ENCODE measurements around the gene TMEM255B. TPM values are rescaled to one million over a fixed set of nuclear protein-coding genes. Genes with fewer than 3 reads are reported as not detected.

TMEM255B gene
- total RNA-seq, 1 donor from 2014 or later: 1.5 TPM

- Mint-ChIP-seq H3K4me3 (ENCODE audit: low read depth) (no peak overlapping the region), H3K4me1 (ENCODE audit: low read depth) (peaks cover 11% of the 10 kb centered on the region), H3K27me3 (no peaks in the 10 kb centered on the region), H3K9me3 (ENCODE audit: low read depth) (no peaks in the 10 kb centered on the region), H3K36me3 (ENCODE audit: insufficient read depth) (no peaks in the 10 kb centered on the region), H3K27ac (no peak overlapping the region)
- no peak for TF ChIP-seq CTCF (IDR thresholded peaks at IDR 0.05; ENCODE audit: unreplicated experiment)
- DNase-seq (ENCODE audit: low spot score, unreplicated experiment): no peak
Observed at GRCh38 chr13:113838711-113839201, 79.7 kb downstream of the TMEM255B start.

- Mint-ChIP-seq H3K36me3 (ENCODE audit: insufficient read depth) (no peaks in the 10 kb centered on the region), H3K27ac (no peak overlapping the region), H3K9me3 (ENCODE audit: low read depth) (no peaks in the 10 kb centered on the region), H3K4me3 (ENCODE audit: low read depth) (no peak overlapping the region), H3K4me1 (ENCODE audit: low read depth) (peaks cover 11% of the 10 kb centered on the region), H3K27me3 (no peaks in the 10 kb centered on the region)
- no peak for DNase-seq (ENCODE audit: low spot score, unreplicated experiment)
- no peak for TF ChIP-seq CTCF (IDR thresholded peaks at IDR 0.05; ENCODE audit: unreplicated experiment)
Observed at GRCh38 chr13:113839536-113840204, 80.6 kb downstream of the TMEM255B start.

DNA sequence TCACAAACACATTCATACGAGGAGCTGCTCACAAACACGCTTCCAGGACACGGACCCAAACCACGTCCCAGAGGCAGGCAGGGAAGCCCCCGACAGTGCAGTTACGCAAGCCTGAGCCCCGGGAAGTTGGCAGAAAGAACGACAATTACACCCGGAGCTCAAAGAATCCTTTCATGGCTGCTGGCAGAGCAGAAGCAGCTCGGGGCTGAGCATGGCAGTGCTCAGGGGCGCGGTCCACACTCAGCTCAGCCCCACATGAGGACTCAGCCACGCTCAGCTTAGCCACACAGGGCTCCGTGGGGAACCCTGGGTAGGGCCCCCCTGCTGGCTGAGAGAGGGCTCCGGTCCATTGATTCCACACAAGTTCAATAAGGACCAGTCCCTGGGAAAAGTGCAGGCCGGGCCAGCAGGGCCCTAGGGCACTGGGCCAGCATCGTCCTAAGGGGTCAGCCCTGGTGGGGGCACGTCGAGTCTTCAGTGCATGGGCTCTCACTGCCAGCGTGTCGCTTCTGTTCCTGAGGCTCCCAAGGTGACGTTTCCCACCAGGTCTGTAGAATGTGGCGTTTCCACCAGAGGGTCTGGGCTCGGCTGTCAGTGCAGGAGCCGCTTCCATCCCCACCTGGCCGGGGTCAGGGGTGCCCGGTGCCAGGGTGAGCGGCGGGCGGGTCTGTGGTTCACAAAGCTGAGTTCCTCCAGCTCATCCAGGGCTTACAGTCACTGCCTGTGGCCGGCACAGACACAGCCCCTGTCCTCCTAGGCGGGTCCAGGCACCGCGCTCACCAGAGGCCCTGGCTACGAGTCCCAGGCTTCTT is 81.7 kb downstream of the TMEM255B start:
- Mint-ChIP-seq H3K4me1 (ENCODE audit: low read depth) (peaks cover 11% of the 10 kb centered on the region), H3K9me3 (ENCODE audit: low read depth) (no peaks in the 10 kb centered on the region), H3K36me3 (ENCODE audit: insufficient read depth) (no peaks in the 10 kb centered on the region), H3K27ac (no peak overlapping the region), H3K4me3 (ENCODE audit: low read depth) (no peak overlapping the region), H3K27me3 (no peaks in the 10 kb centered on the region)
- DNase-seq (ENCODE audit: low spot score, unreplicated experiment): no peak
- no peak for TF ChIP-seq CTCF (IDR thresholded peaks at IDR 0.05; ENCODE audit: unreplicated experiment)

DNA sequence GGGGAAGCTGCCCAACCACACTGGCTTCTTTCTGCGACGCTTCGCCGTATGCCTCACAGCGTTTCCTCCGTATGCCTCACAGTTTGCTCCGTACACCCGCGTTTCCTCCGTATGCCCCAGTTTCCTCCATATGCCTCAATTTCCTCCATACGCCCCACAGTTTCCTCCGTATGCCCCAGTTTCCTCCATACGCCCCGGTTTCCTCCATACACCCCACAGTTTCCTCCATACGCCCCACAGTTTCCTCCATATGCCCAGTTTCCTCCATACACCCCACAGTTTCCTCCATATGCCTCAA is 82.3 kb downstream of the TMEM255B start:
- Mint-ChIP-seq H3K9me3 (ENCODE audit: low read depth) (no peaks in the 10 kb centered on the region), H3K4me3 (ENCODE audit: low read depth) (no peak overlapping the region), H3K27me3 (no peaks in the 10 kb centered on the region), H3K27ac (no peak overlapping the region), H3K4me1 (ENCODE audit: low read depth) (peaks cover 11% of the 10 kb centered on the region), H3K36me3 (ENCODE audit: insufficient read depth) (no peaks in the 10 kb centered on the region)
- DNase-seq (ENCODE audit: low spot score, unreplicated experiment): no peak
- TF ChIP-seq CTCF (IDR thresholded peaks at IDR 0.05; ENCODE audit: unreplicated experiment): no peak

GRCh38 chr13:113842336-113843062 is 83.5 kb downstream of the TMEM255B start:
- H3K4me3 Mint-ChIP-seq (ENCODE audit: low read depth): no peak overlapping the region
- no peak for TF ChIP-seq CTCF (IDR thresholded peaks at IDR 0.05; ENCODE audit: unreplicated experiment)
- DNase-seq (ENCODE audit: low spot score, unreplicated experiment): no peak
- no peaks in the 10 kb centered on the region for H3K9me3 Mint-ChIP-seq (ENCODE audit: low read depth)
- peaks cover 5% of the 10 kb centered on the region for H3K4me1 Mint-ChIP-seq (ENCODE audit: low read depth)
- no peak overlapping the region for H3K27ac Mint-ChIP-seq
- no peaks in the 10 kb centered on the region for H3K36me3 Mint-ChIP-seq (ENCODE audit: insufficient read depth)
- H3K27me3 Mint-ChIP-seq: no peaks in the 10 kb centered on the region
